GM12892 (cell line): ENCODE results near the gene TMBIM1.

ENCODE experiments used
- POLR2A ChIP-seq: IDR thresholded peaks from 2 replicates; pipeline ENCODE4 v1.6.1; 2011; ENCODE audit warnings: low read depth, low read length, control low read depth
- POLR2AphosphoS5 ChIP-seq: IDR thresholded peaks from 2 replicates; pipeline ENCODE4 v1.6.1; 2011; ENCODE audit warnings: low read depth, low read length, control low read depth

GRCh38 chr2:218317835-218318234, 25.5 kb upstream of the TMBIM1 start:
- no peak for TF ChIP-seq POLR2A
- TF ChIP-seq POLR2AphosphoS5: no peak
